ENCODE results near the gene USP47. TPM values are rescaled to one million over a fixed set of nuclear protein-coding genes. Genes with fewer than 3 reads are reported as not detected.

The USP47 gene
- total RNA-seq, 1 donor from 2014 or later, result 81.5 TPM

DNA sequence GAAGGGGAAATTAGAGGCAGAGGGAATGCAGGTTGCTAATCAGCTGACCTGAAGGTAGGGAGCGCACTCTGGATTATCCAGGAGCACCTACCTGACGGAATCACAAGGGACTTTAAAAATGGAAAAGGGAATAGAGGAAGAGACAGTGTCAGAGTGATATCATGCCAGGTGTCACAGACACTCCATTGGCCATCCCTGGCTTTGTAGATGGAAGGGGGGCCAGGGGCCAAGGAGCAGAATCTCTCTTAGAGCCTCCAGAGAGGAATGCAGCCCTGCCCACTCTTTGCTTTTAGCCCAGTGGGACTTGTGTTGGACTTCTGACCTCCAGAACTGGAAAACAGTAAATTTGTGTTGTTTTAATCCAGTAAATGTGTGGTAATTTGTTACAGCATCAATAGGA is 128.8 kb downstream of the USP47 start:
- Mint-ChIP-seq H3K4me1 (ENCODE audit: low read depth) (peaks cover 2% of the 10 kb centered on the region), H3K36me3 (ENCODE audit: insufficient read depth) (peaks cover 7% of the 10 kb centered on the region), H3K27me3 (no peaks in the 10 kb centered on the region), H3K4me3 (ENCODE audit: low read depth) (no peak overlapping the region), H3K9me3 (ENCODE audit: low read depth) (no peaks in the 10 kb centered on the region), H3K27ac (no peak overlapping the region)
- no peak for TF ChIP-seq CTCF (IDR thresholded peaks at IDR 0.05; ENCODE audit: unreplicated experiment)
- no peak for DNase-seq (ENCODE audit: low spot score, unreplicated experiment)

- TF ChIP-seq CTCF (IDR thresholded peaks at IDR 0.05; ENCODE audit: unreplicated experiment), result no peak
- Mint-ChIP-seq H3K36me3 (ENCODE audit: insufficient read depth) (peaks cover 8% of the 10 kb centered on the region), H3K4me1 (ENCODE audit: low read depth) (peaks cover 2% of the 10 kb centered on the region), H3K9me3 (ENCODE audit: low read depth) (no peaks in the 10 kb centered on the region), H3K4me3 (ENCODE audit: low read depth) (no peak overlapping the region), H3K27me3 (no peaks in the 10 kb centered on the region), H3K27ac (no peak overlapping the region)
- DNase-seq (ENCODE audit: low spot score, unreplicated experiment), result no peak
Measured at GRCh38 chr11:11971906-11972547, 130.3 kb downstream of the USP47 start.

DNA sequence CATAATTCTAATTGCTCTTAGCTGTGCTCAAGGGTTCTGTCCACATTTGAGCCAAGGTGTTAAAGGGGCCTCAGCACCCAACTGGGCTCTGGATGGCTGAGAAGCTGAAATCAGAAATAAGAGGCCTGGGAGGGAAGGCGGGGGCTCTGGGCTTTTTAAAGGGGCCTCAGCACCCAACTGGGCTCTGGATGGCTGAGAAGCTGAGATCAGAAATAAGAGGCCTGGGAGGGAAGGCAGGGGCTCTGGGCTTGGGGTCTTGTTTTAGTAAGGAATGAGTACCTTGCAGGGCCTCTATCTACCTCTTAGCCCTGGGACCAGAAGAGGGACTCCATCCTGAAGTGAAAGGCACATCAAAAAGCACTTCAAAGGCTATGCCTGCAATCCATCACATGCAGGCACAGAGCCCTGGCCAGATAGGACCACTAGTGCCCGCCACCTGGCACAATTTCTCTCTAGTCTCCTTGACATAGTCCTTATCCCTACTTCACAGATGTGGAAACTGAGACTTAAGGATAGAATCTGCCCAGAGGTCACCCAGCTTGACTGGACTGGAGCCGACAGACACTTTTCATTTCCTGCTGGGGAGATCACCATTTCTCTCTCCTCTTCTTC is 131.1 kb downstream of the USP47 start:
- TF ChIP-seq CTCF (IDR thresholded peaks at IDR 0.05; ENCODE audit: unreplicated experiment), result no peak
- Mint-ChIP-seq H3K27me3 (no peaks in the 10 kb centered on the region), H3K4me3 (ENCODE audit: low read depth) (no peak overlapping the region), H3K9me3 (ENCODE audit: low read depth) (no peaks in the 10 kb centered on the region), H3K27ac (no peak overlapping the region), H3K4me1 (ENCODE audit: low read depth) (peaks cover 2% of the 10 kb centered on the region), H3K36me3 (ENCODE audit: insufficient read depth) (peaks cover 10% of the 10 kb centered on the region)
- DNase-seq (ENCODE audit: low spot score, unreplicated experiment), result no peak

DNA sequence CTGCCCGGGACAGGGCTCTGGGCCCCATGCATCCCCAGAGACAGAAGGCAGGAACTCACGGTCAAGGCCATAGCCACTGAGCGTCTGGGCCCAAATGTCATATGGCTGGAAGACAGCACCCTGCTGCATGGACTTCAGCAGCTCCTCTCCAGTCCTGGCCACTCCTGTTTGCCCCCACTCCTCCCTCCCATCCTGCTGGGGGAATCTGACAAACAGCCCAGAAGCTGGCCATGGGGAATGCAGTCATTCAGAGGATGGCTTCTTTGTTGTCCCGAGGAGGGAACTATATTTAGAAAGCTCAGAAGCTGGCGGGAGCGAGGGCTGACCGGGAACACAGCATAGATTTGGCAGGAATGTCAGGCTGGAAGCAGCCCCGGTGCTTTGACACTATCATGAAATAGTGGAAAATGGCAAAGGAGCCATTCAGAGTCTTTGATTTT is 131.6 kb downstream of the USP47 start:
- H3K4me3 Mint-ChIP-seq (ENCODE audit: low read depth), result no peak overlapping the region

GRCh38 chr11:11973866-11974265 is 132.1 kb downstream of the USP47 start:
- TF ChIP-seq CTCF (IDR thresholded peaks at IDR 0.05; ENCODE audit: unreplicated experiment), result no peak
- Mint-ChIP-seq H3K27me3 (no peaks in the 10 kb centered on the region), H3K27ac (no peak overlapping the region), H3K36me3 (ENCODE audit: insufficient read depth) (peaks cover 12% of the 10 kb centered on the region), H3K9me3 (ENCODE audit: low read depth) (no peaks in the 10 kb centered on the region), H3K4me3 (ENCODE audit: low read depth) (no peak overlapping the region), H3K4me1 (ENCODE audit: low read depth) (peaks cover 2% of the 10 kb centered on the region)
- DNase-seq (ENCODE audit: low spot score, unreplicated experiment), result no peak

More for the DNA sequence above, 131.6 kb downstream of the USP47 start:
- Mint-ChIP-seq H3K9me3 (ENCODE audit: low read depth) (no peaks in the 10 kb centered on the region), H3K4me1 (ENCODE audit: low read depth) (peaks cover 2% of the 10 kb centered on the region), H3K27me3 (no peaks in the 10 kb centered on the region), H3K36me3 (ENCODE audit: insufficient read depth) (peaks cover 11% of the 10 kb centered on the region), H3K27ac (no peak overlapping the region)
- no peak for DNase-seq (ENCODE audit: low spot score, unreplicated experiment)
- no peak for TF ChIP-seq CTCF (IDR thresholded peaks at IDR 0.05; ENCODE audit: unreplicated experiment)
